ENCODE results near the gene SOAT2.

Gene SOAT2

DNA sequence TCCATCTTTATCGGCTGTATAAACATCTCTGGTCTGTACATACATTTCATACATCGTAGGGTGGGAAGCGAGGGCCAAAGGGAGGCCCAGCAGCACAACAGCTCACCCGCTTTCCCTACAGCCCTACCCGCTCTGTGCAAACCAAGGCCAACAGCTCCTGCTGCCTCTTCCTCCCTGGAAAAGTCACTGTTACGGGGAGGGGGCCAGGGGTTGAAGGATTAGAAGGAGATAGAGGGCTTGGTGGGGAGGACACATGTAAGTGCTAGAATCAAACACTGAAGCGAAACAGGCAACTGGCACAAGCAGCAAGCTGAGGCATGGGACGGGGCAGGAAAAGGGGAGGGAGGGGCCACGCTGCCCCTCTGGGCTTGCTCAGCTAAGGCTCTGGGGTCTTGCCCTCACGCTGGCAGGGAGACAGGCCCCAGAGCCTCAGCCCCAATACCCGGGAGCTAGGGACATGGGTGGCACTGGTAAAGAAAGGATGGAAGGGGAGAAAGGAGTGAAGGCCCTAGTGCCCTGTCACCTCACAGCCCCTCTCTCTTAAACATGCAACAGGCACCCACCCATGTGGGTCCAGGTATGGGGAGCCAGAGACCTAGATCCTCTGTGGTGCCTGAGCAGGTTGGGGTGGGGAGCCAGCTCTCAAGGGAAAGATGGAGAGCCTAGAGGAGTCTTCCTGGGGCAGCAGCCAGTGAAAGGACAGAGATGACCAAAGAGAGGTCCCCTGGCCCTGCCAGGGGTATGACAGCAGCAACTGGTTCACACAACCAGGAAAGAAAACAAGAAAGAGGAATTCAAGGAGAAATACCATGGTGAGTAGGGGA lies 38.5 kb upstream of the SOAT2 start:
- DNase-seq (ENCODE audit: low read depth in 2 of 3, low spot score in 1 of 3), result no peak

DNA sequence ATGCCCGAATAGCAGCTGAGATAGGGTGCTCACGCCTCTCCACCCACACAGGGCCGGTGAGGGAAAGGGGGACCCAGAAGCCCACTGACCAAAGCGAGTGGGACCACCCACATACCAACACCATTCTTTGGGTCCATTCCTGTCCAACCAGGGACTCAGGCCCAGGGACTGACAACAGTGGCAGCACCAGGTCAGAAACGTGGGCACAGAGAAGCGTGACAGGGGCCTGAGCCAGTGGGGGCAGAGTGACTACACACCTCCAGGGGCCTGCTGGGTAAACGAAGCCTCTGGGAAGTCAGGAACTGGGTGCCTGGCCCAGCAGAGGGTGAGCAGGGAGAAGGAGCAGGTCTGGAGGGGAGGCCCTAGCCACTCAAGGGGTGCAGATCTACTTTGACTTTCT lies 37.8 kb upstream of the SOAT2 start:
- no peak for DNase-seq (ENCODE audit: low read depth in 2 of 3, low spot score in 1 of 3)

DNA sequence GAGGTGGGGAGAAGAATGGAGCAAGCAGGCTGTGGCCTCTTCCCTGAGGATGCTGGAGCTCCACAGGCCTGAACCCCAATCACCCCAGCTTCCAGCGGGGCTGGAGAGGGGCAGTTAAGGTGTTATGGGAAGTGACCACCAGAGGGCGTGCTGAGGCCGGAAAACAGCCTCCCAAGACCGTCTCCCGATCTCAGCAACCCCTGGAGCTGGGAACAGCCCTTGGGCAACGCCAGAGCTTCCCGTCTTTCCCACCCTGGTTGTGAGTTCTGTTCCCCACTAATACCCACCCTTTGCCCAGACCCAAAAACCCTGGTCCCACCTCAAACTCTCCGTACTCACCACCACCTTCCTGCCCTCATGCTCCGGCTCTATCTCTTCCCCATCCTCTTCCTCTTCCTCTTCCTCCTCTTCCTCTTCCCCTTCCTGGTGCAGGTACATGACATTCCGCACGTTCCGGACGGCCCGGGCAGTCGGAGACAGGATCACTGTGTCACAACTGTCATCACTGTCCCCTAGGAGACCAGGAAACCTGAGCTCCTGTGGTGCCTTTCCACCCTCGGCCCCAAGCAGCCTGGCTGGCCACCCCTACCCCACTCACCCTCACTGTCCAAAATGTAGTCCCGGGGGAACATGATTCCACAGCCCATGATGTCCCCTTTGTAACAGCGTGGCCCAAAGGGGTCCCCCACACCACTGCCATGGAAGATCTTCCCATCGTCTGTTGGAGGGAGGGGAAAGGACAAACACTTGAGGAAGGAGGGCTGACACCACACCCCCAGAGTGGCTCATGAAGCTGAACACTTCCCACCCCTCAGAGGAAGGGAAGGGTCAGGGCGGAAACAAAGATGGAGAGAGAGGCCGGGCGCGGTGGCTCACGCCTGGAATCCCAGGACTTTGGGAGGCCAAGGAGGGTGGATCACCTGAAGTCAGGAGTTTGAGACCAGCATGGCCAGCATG lies 37.0 kb upstream of the SOAT2 start:
- peak; percentile 40 to 72 (median 62) for DNase-seq (ENCODE audit: low read depth in 2 of 3, low spot score in 1 of 3)

DNA sequence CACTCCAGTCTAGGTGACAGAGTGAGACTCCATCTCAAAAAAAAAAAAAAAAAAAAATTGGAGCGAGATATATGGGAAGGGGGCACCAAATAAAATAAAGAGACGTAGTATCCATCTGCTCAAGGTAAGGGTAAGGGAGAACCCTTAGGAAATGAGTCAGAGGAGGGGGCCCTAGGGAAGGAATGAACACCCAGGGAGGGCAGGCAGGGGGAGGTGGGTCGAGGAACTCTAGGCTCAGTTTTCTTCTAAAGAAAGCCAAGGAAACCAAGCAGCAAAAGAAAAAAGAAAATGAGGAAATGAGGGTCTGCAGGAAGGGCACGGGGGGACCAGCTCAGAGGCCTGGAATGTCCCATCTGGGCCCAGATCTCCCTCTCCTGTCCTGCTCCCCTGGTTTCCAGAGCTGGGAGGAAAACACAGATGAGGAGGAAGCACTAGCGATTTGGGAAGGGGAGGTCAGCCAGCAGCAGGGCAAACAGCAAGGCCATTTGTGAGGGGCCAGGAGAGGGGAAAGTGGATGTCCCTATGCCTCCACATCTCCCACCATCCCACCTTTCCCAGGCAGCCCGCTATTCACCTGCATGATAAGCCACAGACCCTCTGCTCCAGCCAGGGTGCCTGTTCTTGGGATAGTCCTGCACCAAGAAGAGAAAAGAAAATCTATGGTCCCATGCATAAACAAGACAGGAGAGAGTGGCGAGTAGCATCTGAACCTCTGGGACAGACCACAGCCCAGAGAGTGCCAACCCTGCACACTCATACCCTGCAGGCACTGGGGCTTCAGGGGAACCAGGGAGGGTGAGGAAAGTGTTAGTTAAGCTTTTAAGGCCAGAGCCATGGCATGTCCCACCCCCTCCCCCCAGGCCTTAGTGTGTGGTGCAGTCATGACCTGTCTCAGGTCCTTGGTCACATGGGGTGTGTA lies 36.0 kb upstream of the SOAT2 start:
- no peak for DNase-seq (ENCODE audit: low read depth in 2 of 3, low spot score in 1 of 3)

DNA sequence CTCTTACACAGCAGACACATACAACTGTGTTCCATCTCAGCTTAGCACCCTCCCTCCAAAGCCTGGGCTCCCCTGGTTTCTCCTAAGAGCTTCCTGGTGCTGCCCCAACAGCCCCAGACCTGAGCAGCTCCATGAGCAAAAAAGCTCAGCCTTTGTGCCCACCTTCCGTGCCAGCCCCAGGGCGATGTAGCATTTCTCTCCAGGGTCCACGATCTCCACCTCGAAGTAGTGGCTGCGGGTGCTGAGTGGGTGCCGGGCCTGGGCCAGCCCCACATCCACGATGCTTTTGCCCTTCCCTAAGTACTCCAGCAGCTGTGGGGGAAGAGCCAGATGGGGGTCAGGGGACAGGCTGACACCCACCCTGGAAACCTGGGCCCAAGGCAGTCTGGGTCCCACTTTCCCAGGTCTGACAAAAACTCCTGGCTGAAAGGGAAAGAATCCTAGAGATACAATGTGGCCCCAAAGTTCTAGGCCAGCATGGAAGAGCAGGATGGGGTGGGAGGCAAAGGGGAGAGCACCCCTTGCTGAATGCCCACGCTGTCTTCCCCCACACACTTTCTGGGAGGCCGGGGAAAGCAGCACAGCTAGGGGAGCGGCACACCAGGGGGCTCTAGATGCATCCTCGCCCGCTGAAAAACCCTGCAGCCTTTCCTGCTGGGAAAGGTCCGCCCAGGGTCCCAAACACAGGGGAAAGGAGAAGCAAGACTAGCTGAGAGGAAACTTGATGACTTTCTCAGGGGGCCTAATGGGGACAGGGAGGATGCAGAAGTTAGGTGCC lies 35.1 kb upstream of the SOAT2 start:
- DNase-seq (ENCODE audit: low read depth in 2 of 3, low spot score in 1 of 3), result no peak

DNA sequence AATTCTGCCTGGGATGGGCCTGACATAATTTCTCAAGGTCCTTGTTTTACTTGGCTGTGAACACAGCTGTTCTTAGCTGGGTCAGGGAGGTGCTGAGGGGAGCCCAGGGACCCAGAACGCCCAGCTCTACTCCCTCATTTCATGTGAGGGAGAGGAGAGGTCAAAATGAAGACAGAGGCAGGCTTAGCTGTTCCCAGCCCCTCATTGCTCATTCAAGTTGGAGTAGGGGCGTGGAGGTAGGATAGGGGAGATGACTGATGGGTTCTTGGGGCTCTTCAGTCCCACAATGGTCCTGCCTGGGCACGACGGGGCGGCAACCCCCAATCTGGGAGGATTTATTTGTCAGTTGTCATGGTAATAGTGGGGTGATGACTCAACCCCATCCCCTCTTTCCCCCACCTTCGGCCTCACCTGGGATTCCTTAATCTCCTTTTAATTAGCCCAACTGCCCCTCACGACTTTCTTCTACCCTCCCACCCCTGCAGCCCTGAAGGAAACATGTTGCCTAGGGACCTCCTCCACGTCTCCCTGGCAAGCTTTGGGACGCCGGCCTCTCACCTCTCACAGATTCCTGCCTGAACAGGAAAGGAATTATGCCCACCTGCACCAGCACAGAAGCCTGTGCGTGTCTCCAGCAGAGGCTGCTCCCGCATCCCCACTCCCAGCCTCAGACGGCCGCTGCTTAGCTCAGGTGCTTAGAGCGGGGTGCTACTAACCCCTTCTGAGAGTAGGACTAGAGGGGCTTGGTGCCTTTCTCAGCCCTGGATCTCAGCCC lies 34.3 kb upstream of the SOAT2 start:
- no peak for DNase-seq (ENCODE audit: low read depth in 2 of 3, low spot score in 1 of 3)

DNA sequence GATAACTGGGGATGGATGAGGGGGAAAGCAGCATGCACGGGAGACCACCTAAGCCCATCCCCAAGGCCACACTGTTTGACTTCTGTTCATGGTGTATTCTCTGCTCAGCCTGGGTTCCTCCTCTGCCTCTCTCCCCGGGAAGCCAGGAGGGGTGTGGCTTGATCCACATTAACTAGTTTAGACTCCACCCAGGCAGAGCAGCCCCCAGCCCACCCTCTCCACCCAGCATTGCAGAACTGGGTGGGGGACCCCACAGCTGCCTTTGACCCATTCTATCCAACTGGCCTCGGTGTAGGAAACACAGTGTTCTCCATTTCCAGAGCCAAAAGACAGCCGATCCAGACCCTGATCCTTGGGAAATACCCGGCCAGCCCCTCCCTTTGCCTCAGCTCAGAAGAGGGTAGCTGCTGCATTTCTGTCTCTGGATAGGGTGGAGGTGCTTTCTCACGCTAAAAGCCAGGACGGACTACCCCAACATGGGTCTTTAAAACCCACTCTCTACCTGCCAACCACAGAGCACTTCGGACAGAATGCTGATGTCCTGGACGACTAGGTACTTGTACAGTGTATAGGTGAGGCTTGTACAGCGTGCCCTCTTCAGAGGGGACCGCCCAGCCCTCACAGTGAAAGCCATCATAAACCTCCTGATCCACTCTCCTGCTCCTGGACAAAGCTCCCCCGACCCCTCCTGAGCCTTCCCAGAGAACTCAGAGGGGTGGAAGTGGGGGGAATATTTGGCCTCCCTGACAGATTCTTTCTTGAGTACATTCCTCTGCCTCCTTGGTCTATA lies 33.5 kb upstream of the SOAT2 start:
- no peak for DNase-seq (ENCODE audit: low read depth in 2 of 3, low spot score in 1 of 3)

DNA sequence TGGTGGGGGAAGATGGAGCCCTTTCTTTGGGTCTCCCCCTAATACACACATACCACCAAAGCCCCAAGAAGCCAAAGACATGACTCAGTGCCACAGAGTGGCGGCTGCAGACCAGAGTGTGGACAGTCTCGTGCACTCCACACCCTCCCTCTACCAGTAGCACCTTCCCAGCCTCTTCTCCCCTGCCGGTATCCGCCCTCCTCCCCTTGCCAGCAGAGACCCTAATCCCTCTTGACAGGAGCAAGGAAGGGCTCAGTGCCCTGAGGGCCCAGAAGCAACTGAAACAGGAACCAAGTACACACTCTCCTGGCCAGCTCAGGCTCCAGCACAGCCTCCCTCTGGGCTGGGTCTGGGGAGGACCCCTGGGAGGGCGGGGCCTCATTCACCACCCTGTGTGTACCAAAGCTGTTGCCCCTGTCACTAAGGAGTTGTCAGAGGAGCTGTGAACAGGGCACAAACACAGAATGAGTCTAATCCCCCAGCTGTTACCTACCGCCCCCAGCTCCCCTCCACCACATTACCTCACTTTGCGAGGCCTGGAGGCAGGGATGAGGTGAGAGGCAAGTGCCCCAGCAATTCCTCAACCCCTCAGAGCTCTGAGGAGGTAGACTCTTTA lies 32.3 kb upstream of the SOAT2 start:
- DNase-seq (ENCODE audit: low read depth in 2 of 3, low spot score in 1 of 3), result no peak

DNA sequence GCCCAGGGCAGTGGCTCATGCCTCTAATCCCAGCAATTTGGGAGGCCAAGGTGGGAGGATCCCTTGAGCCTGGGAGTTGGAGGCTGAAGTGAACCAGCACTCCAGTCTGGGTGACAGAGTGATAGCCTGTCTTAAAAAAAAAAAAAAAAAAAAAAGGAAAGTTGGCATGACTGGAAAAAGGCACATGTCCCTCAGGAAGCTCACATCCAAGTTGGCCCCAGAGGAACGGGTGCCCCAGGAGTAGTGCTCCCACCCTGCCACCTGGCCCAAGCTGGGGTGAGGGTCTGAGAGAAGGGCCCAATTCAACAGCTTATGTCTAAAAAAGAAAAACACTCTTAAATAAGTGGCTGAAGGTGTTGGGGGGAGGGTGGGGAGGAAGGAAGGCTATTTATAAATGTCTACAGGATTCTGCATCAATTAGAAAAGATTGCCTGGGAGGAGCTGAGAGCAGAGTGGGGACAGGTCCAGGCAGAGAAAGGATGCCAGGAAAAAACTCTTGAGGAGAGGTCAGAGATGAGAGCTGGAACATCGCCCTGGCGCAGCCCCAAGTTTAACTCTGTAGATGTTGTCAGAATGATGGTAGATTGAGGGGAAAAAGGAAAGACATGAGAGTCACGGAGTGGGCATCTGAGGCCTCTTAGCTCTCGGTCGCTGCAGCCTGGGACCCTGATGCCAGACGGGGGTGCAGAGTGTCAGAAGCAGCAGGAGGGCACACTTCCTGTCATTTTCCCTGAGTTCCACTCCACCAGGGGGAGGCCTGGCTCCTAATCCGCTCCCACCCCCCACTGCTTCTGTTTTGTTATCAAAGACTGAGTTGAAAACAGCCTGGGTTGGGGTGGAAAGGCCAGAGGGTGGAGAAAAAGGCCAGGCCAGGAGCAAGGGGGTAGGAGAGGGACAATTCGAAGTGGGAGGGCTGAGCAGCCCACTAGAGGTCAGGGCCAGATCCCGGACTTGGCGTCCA lies 31.4 kb upstream of the SOAT2 start:
- no peak for DNase-seq (ENCODE audit: low read depth in 2 of 3, low spot score in 1 of 3)

DNA sequence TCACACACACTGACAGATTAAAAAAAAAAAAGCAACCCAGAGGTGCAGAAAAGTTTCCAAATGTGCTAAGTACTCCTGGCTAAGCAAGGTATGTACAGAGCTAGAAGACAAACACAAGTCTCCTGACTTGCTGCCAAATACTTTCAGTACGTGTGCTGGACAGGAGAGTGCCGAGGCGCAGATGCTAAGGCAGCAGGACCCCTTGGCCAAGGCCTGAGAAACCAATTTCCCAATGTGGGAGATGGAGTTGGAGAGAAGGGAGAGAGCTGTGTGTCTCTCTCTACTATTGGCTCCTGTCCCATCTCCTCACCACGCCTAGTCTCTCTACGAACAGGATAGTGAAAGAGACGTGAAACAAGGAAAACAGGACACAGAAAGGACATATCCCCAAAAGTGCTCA lies 29.4 kb upstream of the SOAT2 start:
- no peak for DNase-seq (ENCODE audit: low read depth in 2 of 3, low spot score in 1 of 3)

DNA sequence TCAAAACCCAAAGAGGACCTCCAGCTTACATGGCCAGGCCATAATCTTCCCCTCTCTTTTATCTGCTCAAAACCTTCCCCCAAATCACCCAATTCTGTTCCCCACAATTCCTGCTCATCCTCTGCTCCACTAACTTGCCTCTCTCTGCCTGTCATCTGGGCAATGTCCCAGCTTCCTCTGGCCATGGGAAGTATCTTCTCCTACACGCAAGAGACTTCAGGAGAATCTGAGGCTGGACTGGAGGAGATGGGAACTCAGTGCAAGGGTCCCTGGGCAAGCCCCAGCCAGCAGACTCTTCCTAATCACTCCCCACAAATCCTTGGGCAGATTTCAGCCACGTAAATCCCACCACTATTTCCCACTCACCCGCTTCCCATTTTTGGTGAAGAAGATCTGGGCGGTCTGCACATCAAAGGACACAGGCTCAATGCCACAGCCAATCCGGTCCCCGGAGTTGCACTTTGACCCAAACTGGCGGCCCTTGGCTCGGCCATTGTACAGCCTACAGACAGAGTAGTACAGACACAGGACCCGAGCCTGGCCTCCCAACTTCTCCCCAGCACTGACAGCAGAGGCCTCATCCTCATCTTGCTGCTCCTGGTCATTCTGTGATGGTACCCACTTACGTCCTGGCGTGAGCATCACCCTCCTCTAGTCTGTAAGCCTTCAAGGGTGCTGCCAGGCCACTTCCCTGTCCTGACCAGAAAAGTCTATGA lies 28.8 kb upstream of the SOAT2 start:
- DNase-seq (ENCODE audit: low read depth in 2 of 3, low spot score in 1 of 3), result no peak

DNA sequence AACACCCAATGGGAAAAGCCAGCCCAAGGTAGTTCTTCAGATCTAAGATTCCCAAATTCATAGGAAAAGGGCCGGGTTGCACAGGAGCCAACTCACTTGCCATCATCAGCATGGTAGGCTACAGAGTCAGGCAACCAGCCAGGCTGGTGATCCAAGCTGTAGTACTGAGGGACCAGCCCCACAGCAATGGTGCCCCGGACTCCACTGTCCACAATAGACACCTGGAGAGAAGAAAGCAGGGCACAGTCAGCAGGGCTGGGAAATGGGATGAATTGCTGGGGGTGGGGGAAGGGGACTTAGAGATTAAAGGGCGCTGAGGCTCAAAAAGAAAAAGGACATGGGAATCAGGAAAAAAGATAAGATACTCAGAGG lies 28.3 kb upstream of the SOAT2 start:
- no peak for DNase-seq (ENCODE audit: low read depth in 2 of 3, low spot score in 1 of 3)

DNA sequence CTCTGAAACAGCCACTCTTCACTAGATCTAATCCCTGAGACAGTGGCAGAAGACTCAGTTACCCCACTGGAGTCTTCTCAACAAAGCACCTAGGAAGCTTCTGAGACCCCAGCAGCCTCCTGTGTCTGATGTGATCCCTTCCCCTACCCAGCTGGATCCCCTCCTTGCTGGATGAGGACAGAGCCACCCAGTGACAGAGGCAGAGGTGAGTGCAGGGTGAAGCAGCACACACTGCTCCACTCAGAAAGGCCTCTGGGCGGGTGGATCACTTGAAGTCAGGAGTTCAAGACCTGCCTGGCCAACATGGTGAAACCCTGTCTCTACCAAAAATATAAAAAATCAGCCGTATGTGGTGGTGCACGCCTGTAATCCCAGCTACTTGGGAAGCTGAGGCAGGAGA lies 26.8 kb upstream of the SOAT2 start:
- no peak for DNase-seq (ENCODE audit: low read depth in 2 of 3, low spot score in 1 of 3)

DNA sequence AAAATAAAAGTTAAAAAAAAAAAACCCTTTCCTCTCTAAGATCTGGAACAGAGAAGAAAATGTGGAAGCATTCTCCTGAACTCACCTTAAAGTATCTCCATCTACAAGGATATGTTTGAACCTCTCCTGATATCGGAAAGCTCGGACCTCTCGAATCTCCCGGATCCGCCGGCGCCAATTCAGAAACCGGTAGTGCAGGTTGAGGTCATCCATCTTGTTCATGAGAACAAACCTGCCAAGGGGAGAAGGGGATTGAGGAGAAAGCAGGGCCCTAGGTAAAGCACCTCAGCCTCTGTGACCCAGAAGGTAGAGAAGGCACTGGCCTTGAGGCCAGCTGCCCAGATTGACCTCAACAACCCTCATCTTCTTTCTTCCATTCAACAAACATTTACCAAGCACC lies 26.3 kb upstream of the SOAT2 start:
- no peak for DNase-seq (ENCODE audit: low read depth in 2 of 3, low spot score in 1 of 3)

DNA sequence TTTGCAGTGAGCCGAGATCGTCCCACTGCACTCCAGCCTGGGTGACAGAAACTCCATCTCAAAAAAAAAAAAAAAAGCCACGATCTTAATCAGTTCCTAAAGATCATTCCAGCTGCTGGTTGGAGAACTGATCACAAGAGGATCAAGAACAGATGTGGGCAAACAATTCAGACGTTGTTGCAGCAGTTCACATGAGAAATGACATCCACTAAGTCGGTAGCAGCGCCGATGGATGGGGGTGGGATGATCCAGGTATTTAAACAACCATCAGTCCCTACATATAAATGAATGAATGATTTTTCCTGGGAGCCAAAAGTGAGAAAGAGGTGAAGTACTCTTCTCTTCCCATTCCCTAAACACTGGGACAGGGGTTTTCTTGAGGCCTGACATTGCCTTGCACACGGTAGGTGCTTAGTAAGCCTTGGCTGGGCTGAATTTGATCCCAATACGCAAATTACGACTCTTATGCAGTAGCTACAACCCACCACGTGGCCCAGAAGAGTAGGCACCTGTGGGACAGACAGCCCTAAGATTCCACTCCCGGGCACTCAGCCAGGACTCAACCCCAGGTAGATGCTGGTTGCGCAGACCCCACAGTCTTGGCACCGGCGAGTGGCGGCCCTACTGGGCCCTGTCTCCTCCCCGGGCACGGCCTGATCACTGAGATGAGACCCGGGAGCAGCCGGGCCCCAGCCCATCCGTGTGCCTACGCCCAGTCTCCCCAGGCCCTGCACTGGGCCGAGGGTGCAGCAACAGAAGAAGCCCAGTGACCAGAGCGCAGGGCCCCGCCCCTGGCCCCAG lies 24.7 kb upstream of the SOAT2 start:
- DNase-seq (ENCODE audit: low read depth in 2 of 3, low spot score in 1 of 3), result peak in 1 of 3 donors; percentile 31

All from stimulated activated CD4-positive, alpha-beta T cell treated with anti-CD3 and anti-CD28 coated beads, Interleukin-12 subunit alpha, Interleukin-12 subunit beta, amount 100 ng/mL, for 48 hours (primary cell).